ENCODE measurements around the gene RPL39. TPM values are rescaled to one million over a fixed set of nuclear protein-coding genes. Genes with fewer than 3 reads are reported as not detected.
A peak's percentile ranks its signal among the peaks of the same experiment; 100 is the strongest.

Gene RPL39
- total RNA-seq, 1 donor from 2014 or later, result 1,813 TPM

- H3K4me3 ChIP-seq, result no peak overlapping the region
These were observed 10.1 kb upstream of the RPL39 start for GRCh38 chrX:119801253-119802221.

GRCh38 chrX:119790977-119791436 is 423 bp downstream of the RPL39 start:
- TF ChIP-seq POLR2AphosphoS5 (IDR thresholded peaks at IDR 0.05; ENCODE audit: insufficient read depth in 1 of 2, low read depth in 1 of 2) (no peak), CTCF (IDR thresholded peaks at IDR 0.05) (no peak), POLR2A (IDR thresholded peaks at IDR 0.05) (no peak)
- DNase-seq (ENCODE audit: extremely low spot score in 2 of 2), result no peak
- H3K4me3 ChIP-seq, result peak overlapping the region; percentile 47 to 48
- H3K36me3 ChIP-seq, result no peaks in the 10 kb centered on the region
- H3K4me1 ChIP-seq, result peaks cover 36% of the 10 kb centered on the region
- no peaks in the 10 kb centered on the region for H3K9me3 ChIP-seq
- peak overlapping the region; percentile 91 for H3K27ac ChIP-seq
- intact Hi-C loops (cut with DNase I), result no loop called here
- no peaks in the 10 kb centered on the region for H3K27me3 ChIP-seq

More at GRCh38 chrX:119801253-119802221, 10.1 kb upstream of the RPL39 start:
- Histone ChIP-seq H3K27me3 (no peaks in the 10 kb centered on the region), H3K9me3 (no peaks in the 10 kb centered on the region), H3K27ac (no peak overlapping the region), H3K4me1 (no peaks in the 10 kb centered on the region), H3K36me3 (no peaks in the 10 kb centered on the region)
- no peak for DNase-seq (ENCODE audit: extremely low spot score in 2 of 2)
- intact Hi-C loops (cut with DNase I), result no loop called here
- TF ChIP-seq POLR2AphosphoS5 (IDR thresholded peaks at IDR 0.05; ENCODE audit: insufficient read depth in 1 of 2, low read depth in 1 of 2), result no peak
- no peak for TF ChIP-seq CTCF (IDR thresholded peaks at IDR 0.05)
- no peak for TF ChIP-seq POLR2A (IDR thresholded peaks at IDR 0.05)

GRCh38 chrX:119784747-119785446 is 6.5 kb downstream of the RPL39 start:
- DNase-seq (ENCODE audit: extremely low spot score in 2 of 2), result no peak
- Histone ChIP-seq H3K9me3 (no peaks in the 10 kb centered on the region), H3K27me3 (no peaks in the 10 kb centered on the region), H3K36me3 (no peaks in the 10 kb centered on the region), H3K4me1 (peaks cover 26% of the 10 kb centered on the region), H3K27ac (no peak overlapping the region), H3K4me3 (no peak overlapping the region)
- intact Hi-C loops (cut with DNase I), result no loop called here
- TF ChIP-seq POLR2AphosphoS5 (IDR thresholded peaks at IDR 0.05; ENCODE audit: insufficient read depth in 1 of 2, low read depth in 1 of 2), result no peak
- no peak for TF ChIP-seq CTCF (IDR thresholded peaks at IDR 0.05)
- no peak for TF ChIP-seq POLR2A (IDR thresholded peaks at IDR 0.05)

- TF ChIP-seq CTCF (IDR thresholded peaks at IDR 0.05) (no peak), POLR2A (IDR thresholded peaks at IDR 0.05) (no peak), POLR2AphosphoS5 (IDR thresholded peaks at IDR 0.05; ENCODE audit: insufficient read depth in 1 of 2, low read depth in 1 of 2) (no peak)
- Histone ChIP-seq H3K27me3 (no peaks in the 10 kb centered on the region), H3K4me3 (no peak overlapping the region), H3K27ac (no peak overlapping the region), H3K36me3 (no peaks in the 10 kb centered on the region), H3K9me3 (no peaks in the 10 kb centered on the region), H3K4me1 (peaks cover 8% of the 10 kb centered on the region)
- no peak for DNase-seq (ENCODE audit: extremely low spot score in 2 of 2)
- intact Hi-C loops (cut with DNase I), result no loop called here
These were observed 8.4 kb downstream of the RPL39 start for GRCh38 chrX:119783026-119783425.

Measured in vagina (tissue), 2 donors.